Ishikawa (cell line): Measurements from ENCODE around the gene RHEX.
A peak's percentile ranks its signal among the peaks of the same experiment; 100 is the strongest.

Source experiments
- CEBPB ChIP-seq: IDR thresholded peaks from 2 replicates; pipeline ENCODE4 v1.6.1; 2012
- CREB1 ChIP-seq: IDR thresholded peaks from 2 replicates; pipeline ENCODE4 v1.6.1; 2012; ENCODE audit warnings: low read depth
- EGR1 ChIP-seq: IDR thresholded peaks from 2 replicates; pipeline ENCODE4 v1.6.1; 2012
- EP300 ChIP-seq: IDR thresholded peaks from 2 replicates; pipeline ENCODE4 v1.6.1; 2012; ENCODE audit warnings: borderline replicate concordance
- FOXM1 ChIP-seq: IDR thresholded peaks from 2 replicates; pipeline ENCODE4 v1.6.1; 2012; ENCODE audit warnings: low read depth, borderline replicate concordance
- MAX ChIP-seq: IDR thresholded peaks from 2 replicates; pipeline ENCODE4 v1.6.1; 2012
- NFIC ChIP-seq: IDR thresholded peaks from 2 replicates; pipeline ENCODE4 v1.6.1; 2012
- RAD21 ChIP-seq: IDR thresholded peaks from 2 replicates; pipeline ENCODE4 v1.6.1; 2012; ENCODE audit warnings: low read depth
- TAF1 ChIP-seq: IDR thresholded peaks from 2 replicates; pipeline ENCODE4 v1.6.1; 2012; ENCODE audit warnings: low read depth, mild to moderate bottlenecking
- TCF12 ChIP-seq: IDR thresholded peaks from 2 replicates; pipeline ENCODE4 v1.6.1; 2012; ENCODE audit warnings: low read depth
- TEAD4 ChIP-seq: IDR thresholded peaks from 2 replicates; pipeline ENCODE4 v1.6.1; 2012
- USF1 ChIP-seq: IDR thresholded peaks from 2 replicates; pipeline ENCODE4 v1.6.1; 2012
- YY1 ChIP-seq: IDR thresholded peaks from 2 replicates; pipeline ENCODE4 v1.6.1; 2012; ENCODE audit warnings: low read depth
- ZBTB7A ChIP-seq: IDR thresholded peaks from 2 replicates; pipeline ENCODE4 v1.6.1; 2012; ENCODE audit warnings: low read depth
- TF ChIP-seq, protein P1 (sequence below): IDR thresholded peaks from 2 replicates; pipeline ENCODE4 v1.6.1; 2012; ENCODE audit warnings: low read depth, mild to moderate bottlenecking

RHEX gene

DNA sequence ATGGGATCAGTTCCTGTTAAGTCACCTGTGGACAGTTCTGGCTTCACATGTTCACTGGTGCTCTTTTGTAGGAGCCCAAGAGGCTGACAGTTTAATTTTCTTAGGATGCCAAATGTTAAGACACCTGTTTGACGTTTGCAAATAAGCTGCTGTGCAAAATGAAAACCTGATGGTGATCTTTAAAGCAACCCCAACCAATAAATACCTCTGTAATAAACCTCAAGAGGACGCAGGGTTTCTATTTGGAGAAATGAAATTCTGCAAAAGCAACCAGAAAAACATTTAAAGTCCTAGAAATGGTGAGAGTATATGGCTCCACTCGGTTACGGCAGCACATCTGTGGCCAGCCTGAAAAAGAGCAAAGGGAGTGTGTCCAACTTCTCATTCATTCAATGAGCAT, 5.7 kb upstream of the RHEX start:
- TF ChIP-seq NFIC: no peak
- no peak for TF ChIP-seq EP300
- no peak for TF ChIP-seq USF1
- no peak for TF ChIP-seq TCF12
- no peak for TF ChIP-seq YY1
- no peak for TF ChIP-seq RAD21
- TF ChIP-seq MAX: no peak
- TF ChIP-seq CREB1: no peak
- no peak for TF ChIP-seq EGR1
- TF ChIP-seq TAF1: no peak
- TF ChIP-seq TEAD4: no peak
- TF ChIP-seq ZBTB7A: no peak
- TF ChIP-seq FOXM1: no peak
- TF ChIP-seq, protein P1, sequence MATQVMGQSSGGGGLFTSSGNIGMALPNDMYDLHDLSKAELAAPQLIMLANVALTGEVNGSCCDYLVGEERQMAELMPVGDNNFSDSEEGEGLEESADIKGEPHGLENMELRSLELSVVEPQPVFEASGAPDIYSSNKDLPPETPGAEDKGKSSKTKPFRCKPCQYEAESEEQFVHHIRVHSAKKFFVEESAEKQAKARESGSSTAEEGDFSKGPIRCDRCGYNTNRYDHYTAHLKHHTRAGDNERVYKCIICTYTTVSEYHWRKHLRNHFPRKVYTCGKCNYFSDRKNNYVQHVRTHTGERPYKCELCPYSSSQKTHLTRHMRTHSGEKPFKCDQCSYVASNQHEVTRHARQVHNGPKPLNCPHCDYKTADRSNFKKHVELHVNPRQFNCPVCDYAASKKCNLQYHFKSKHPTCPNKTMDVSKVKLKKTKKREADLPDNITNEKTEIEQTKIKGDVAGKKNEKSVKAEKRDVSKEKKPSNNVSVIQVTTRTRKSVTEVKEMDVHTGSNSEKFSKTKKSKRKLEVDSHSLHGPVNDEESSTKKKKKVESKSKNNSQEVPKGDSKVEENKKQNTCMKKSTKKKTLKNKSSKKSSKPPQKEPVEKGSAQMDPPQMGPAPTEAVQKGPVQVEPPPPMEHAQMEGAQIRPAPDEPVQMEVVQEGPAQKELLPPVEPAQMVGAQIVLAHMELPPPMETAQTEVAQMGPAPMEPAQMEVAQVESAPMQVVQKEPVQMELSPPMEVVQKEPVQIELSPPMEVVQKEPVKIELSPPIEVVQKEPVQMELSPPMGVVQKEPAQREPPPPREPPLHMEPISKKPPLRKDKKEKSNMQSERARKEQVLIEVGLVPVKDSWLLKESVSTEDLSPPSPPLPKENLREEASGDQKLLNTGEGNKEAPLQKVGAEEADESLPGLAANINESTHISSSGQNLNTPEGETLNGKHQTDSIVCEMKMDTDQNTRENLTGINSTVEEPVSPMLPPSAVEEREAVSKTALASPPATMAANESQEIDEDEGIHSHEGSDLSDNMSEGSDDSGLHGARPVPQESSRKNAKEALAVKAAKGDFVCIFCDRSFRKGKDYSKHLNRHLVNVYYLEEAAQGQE: no peak

GRCh38 chr1:206048582-206048981, 4.4 kb upstream of the RHEX start:
- TF ChIP-seq FOXM1 (peak; percentile 74; the same call in 1 of the 2 replicates), TCF12 (peak; percentile 87), YY1 (no peak), CEBPB (0 out of 2 replicates have a peak, but pooled peaks have one; percentile 18), TAF1 (no peak), NFIC (peak; percentile 56), EP300 (peak; percentile 90), CREB1 (no peak), MAX (0 out of 2 replicates have a peak, but pooled peaks have one; percentile 39), ZBTB7A (no peak), EGR1 (no peak), RAD21 (no peak), USF1 (no peak), TEAD4 (peak; percentile 67)
- TF ChIP-seq, protein P1: no peak

DNA sequence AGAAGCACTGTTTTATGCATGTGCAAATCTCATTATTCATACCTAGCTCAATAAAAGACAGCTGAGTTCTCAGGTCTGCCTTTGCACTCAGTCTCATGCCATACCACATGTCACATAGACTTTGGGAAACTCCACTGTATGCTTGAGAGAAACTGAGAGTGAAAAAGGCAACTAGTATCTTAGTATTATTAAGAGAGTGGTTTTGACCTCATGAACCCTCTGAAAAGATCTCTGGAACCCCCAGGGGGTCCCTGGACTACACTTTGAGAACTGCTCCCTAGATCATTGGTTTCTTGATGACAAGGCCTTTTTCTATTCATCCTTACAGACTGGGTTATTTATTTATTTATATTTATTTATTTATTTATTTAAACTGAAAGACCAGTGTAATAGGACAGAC, 3.7 kb upstream of the RHEX start:
- TF ChIP-seq EP300 (no peak), FOXM1 (no peak), CREB1 (no peak), MAX (no peak), NFIC (no peak), EGR1 (no peak), USF1 (no peak), YY1 (no peak), TEAD4 (no peak), RAD21 (no peak), TCF12 (no peak), ZBTB7A (no peak), CEBPB (no peak), TAF1 (no peak)
- TF ChIP-seq, protein P1: no peak

GRCh38 chr1:206049919-206050600, 2.9 kb upstream of the RHEX start:
- no peak for TF ChIP-seq EP300
- TF ChIP-seq EGR1: no peak
- no peak for TF ChIP-seq TAF1
- no peak for TF ChIP-seq NFIC
- TF ChIP-seq, protein P1: no peak
- no peak for TF ChIP-seq USF1
- TF ChIP-seq TEAD4: no peak
- no peak for TF ChIP-seq YY1
- TF ChIP-seq CREB1: no peak
- TF ChIP-seq CEBPB: no peak
- TF ChIP-seq TCF12: no peak
